ENCODE results near the gene ZNF841.
A peak's percentile ranks its signal among the peaks of the same experiment; 100 is the strongest.
"Not testable (repeated sequence)": the region's sequence is repeated elsewhere in the genome, so short reads cannot be mapped to it uniquely, and the experiment has no call there.

ZNF841 gene

DNA sequence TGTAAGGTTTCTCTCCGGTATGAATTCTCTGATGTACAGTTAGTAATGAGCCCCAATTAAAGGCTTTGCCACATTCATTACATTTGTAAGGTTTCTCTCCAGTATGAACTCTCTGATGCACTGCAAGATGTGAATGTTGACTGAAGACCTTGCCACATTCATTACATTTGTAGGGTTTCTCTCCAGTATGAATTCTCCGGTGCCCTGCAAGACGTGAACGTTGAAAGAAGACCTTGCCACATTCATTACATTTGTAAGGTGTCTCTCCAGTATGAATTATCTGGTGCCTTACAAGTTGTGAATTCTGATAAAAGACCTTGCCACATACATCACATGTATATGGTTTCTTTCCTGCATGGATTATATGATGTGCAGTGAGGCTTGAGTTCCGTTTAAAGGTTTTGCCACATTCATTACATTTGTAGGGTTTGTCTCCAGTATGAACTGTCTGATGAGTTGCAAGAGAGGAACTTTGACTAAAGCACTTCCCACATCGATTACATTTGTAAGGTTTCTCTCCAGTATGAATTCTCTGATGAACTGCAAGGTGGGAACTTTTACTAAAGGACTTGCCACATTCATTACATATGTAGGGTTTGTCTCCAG lies 29.2 kb downstream of the ZNF841 start:
- no peak for DNase-seq (ENCODE audit: low read depth, low spot score)

DNA sequence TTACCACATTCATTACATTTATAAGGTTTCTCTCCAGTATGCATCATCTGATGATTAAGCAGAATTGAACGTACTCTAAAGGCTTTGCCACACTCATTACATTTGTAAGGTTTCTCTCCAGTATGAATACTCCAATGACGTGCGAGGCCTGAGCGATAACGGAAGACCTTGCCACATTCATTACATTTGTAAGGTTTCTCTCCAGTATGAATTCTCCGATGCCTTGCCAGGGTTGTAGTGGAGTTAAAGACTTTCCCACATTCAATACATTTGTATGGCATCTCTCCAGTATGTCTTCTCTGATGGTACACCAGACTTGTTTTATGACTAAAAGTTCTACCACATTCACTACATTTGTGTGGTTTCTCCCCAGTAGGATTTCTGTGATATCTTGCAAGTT lies 30.2 kb downstream of the ZNF841 start:
- DNase-seq (ENCODE audit: low read depth, low spot score), result no peak

DNA sequence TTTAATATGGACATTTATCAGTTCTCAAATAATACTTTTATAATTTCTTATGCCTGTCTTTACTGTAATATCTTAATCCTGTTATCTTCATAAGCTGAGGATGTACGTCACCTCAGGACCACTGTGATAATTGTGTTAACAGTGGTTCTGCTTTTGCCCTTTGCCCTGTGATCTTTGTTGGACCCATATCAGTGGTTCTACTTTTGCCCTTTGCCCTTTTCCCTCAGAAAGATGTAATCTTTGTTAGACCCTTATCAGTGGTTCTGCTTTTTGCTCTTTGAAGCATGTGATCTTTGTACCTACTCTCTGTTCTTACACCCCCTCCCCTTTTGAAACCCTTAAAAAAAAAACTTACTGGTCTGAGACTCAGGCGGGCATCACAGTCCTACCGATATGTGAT lies 39.1 kb downstream of the ZNF841 start:
- DNase-seq (ENCODE audit: low read depth, low spot score), result not testable (repeated sequence)

DNA sequence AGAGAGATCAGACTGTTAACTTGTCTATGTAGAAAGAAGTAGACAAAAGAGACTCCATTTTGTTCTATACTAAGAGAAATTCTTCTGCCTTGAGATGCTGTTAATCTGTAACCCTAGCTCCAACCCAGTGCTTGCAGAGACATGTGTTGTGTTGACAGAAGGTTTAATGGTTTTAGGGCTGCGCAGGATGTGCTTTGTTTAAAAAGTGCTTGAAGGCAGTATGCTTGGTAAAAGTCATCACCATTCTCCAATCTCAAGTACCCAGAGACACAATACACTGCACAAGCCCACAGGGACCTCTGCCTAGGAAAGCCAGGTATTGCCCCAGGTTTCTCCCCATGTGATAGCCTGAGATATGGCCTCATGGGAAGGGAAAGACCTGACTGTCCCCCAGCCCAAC lies 43.8 kb downstream of the ZNF841 start:
- not testable (repeated sequence) for DNase-seq (ENCODE audit: low read depth, low spot score)

DNA sequence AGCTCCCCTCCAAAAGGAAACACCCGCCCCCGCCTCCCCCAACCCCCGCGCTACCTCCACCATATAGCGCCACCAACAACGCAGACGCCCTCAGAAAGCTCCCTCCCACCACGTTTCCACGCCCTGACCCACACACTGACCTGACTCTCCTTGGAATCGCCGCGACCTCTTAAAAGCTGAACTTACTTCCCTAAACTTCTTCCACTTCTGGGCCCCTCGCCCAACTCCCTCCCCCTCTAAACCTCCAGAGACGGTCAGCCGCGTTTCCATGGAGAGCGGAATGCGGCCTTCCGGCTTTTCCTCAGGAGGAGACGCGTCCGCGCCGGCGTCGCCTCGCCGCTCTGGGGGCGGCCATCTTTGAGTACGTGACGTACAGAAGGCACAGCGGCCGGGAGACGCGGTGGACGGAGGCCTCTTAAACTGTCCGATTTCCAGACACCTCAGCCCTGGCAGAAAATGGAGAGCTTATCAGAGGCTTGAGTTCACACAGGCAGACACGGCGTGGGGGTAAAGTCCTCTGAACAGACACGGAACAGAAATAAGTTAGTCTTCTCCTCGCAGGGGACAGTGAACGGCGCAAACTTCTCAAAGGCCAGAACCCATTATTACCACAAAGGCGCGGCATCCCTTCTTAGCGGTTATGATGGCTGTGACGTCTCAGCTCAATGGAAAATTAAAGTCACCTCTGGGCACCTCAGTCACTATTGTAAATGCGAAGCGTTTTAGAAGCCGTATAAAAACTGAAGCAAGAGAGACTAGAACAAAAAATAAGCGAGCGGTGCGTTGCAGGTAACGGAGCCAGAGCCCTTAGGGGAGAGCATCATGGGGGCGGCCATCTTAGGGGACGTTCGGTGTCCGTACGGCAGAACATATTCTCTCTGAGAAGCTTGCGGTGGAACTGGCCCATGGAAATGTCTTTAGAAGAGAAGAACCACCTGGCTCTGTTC lies 46.7 kb downstream of the ZNF841 start, which contains the start of gene ZNF432:
ZNF432 (minus strand) TSS at position 284 of the 947 bp plus-strand sequence. CDS start 1,970 bp downstream, outside the sequence.
- peak; percentile 98 for DNase-seq (ENCODE audit: low read depth, low spot score)

DNA sequence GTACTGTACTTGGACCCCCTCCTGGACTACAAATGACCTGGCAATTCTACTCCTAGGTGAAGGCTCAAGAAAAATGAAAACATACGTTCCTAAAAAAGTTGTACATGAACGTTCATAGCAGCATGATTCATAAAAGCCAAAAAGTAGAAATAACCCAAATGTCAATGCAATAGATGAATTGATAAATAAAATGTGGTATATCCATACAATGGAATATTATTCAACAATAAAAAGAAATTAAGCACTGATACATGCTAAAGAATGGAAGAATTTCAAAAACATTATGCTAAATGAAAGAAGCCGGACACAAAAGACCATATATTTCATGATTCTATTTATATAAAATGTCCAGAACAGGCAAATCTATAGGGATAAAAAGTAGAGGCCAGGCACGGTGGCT lies 56.4 kb downstream of the ZNF841 start:
- DNase-seq (ENCODE audit: low read depth, low spot score), result no peak

DNA sequence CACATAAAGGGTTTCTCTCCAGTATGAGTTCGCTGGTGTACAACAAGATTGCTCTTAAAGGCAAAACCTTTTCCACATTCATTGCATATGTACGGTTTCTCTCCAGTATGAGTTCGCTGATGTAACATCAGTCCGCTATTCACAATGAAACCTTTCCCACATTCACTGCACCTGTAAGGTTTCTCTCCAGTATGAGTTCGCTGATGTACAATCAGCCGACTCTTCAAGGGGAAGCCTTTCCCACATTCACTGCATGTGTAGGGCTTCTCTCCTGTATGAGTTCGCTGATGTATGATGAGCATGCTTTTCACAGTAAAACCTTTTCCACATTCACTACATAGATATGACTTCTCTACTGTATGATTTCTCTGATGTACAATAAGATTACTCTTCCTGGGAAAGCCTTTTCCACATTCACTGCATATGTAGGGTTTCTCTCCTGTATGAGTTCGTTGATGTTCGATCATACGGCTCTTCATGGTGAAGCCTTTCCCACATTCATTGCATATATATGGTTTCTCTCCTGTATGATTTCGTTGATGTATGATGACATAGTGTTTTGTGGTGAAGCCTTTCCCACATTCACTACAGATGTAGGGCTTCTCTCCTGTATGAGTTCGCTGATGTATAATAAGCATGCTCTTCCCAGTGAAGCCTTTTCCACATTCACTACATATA lies 61.4 kb downstream of the ZNF841 start:
- DNase-seq (ENCODE audit: low read depth, low spot score), result peak; percentile 5

DNA sequence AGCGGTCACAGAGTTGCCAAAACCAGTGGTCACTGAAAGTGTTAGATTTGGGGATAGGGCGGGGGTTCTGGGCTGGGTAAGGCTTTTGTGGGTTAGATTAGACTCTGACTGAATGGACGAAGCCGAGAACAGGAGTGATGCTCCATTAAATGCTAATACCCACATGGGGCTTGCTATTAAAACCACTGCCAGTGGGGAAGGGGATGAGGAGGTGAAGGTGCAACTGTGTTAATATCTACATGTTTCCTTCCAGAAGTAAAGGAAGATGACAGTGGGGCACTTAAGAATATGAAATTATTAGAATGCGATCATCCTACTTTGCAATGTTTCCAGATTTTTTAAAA lies 66.8 kb downstream of the ZNF841 start:
- no peak for DNase-seq (ENCODE audit: low read depth, low spot score)

DNA sequence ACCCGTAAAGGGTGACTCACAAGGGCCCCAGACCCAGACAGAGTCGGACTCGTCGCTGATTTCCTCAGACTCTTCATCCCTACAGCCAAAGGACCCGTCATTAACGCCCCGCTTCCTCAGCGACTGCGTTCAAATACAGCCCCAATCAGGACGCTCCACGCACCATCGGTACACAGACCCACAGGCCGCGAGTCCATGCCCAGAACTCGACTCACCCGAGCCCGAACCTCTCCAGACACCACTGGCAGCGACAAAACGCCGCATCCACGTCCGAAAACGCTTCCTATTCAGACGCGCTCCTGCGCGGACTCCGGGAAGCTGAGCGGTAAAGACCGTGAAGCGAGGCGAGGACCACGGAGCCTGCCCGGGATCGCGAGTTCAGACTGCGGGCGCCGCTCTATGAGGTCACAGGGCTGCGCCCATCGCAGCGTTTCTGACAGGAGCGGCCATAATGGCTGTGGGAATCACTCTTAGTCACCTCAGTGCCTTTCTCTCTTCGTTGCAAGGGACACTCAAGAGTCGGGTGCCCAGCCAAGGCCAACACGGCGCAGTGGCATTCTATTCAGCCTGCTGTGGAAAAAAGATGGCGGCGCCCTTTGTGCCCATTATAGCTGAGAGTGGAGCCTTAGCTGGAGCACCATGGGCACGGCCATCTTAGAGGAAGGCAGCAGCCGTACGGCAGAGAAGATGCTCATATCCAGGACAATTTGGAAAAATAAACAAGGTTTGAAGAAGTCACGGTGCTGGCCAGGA lies 67.4 kb downstream of the ZNF841 start, which contains the start of gene ZNF614:
ZNF614 (minus strand) TSS at position 353 of the 753 bp plus-strand sequence. CDS start 2,634 bp downstream, outside the sequence.
- DNase-seq (ENCODE audit: low read depth, low spot score), result peak; percentile 96

DNA sequence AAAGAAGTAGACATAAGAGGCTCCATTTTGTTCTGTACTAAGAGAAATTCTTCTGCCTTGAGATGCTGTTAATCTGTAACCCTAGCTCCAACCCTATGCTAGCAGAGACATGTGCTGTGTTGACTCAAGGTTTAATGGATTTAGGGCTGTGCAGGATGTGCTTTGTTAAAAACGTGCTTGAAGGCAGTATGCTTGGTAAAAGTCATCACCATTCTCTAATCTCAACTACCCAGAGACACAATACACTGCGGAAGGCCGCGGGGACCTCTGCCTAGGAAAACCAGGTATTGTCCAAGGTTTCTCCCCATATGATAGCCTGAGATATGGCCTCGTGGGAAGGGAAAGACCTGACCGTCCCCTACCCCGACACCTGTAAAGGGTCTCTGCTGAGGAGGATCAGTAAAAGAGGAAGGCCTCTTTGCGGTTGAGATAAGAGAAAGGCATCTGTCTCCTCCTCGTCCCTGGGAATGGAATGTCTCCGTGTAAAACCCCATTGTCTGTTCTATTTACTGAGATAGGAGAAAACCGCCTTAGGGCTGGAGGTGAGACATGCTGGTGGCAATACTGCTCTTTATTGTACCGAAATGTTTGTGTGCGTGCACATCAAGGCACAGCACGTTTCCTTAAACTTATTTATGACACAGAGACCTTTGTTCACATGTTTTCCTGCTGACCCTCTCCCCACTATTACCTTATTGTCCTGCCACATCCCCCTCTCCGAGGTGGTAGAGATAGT lies 69.1 kb downstream of the ZNF841 start:
- not testable (repeated sequence) for DNase-seq (ENCODE audit: low read depth, low spot score)

DNA sequence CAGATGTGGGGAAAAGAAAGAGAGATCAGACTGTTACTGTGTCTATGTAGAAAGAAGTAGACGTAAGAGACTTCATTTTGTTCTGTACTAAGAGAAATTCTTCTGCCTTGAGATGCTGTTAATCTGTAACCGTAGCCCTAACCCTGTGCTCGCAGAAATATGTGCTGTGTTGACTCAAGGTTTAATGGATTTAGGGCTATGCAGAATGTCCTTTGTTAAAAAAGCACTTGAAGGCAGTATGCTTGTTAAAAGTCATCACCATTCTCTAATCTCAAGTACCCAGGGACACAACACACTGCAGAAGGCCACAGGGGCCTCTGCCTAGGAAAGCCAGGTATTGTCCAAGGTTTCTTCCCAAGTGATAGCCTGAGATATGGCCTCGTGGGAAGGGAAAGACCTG lies 71.1 kb downstream of the ZNF841 start:
- DNase-seq (ENCODE audit: low read depth, low spot score), result not testable (repeated sequence)

DNA sequence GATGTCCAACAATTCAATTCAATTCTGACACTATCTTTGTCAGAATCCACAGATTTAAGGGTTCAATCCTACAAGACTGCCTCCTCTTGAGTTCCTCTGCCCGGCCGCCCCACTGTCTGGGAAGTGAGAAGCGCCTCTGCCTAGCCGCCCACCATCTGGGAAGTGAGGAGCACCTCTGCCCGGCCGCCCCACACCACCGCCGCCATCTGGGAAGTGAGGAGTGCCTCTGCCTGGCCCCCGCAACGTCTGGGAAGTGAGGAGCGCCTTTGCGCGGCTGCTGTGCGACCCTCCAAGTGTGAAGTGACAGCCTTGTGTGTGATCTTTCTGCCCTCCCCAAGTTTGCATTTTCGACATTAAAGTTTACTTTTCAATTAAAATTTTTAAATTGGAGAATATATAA lies 73.4 kb downstream of the ZNF841 start:
- DNase-seq (ENCODE audit: low read depth, low spot score), result no peak

DNA sequence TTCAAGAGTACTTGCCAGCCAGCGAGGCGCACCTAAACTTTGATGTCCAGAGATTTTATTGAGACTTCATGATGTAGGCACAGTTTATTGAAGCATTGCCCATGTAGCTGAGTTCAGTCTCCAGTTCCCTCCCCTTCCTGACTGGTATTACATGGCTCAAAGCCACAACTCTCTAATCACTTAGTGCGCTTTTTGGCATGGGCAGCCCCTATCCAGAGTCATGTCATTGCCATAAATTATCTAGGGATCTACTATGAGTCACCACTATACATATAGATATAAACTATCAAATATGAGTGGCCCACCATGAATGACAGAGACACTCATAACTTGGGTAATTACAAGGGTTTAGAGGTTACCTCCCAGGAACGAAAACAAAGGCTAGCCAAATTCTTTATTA lies 75.1 kb downstream of the ZNF841 start:
- no peak for DNase-seq (ENCODE audit: low read depth, low spot score)

Data from astrocyte of the hippocampus (primary cell).